ENCODE results near the gene TCF7L1.
"Not testable (repeated sequence)": the region's sequence is repeated elsewhere in the genome, so short reads cannot be mapped to it uniquely, and the experiment has no call there.

TCF7L1 gene

DNA sequence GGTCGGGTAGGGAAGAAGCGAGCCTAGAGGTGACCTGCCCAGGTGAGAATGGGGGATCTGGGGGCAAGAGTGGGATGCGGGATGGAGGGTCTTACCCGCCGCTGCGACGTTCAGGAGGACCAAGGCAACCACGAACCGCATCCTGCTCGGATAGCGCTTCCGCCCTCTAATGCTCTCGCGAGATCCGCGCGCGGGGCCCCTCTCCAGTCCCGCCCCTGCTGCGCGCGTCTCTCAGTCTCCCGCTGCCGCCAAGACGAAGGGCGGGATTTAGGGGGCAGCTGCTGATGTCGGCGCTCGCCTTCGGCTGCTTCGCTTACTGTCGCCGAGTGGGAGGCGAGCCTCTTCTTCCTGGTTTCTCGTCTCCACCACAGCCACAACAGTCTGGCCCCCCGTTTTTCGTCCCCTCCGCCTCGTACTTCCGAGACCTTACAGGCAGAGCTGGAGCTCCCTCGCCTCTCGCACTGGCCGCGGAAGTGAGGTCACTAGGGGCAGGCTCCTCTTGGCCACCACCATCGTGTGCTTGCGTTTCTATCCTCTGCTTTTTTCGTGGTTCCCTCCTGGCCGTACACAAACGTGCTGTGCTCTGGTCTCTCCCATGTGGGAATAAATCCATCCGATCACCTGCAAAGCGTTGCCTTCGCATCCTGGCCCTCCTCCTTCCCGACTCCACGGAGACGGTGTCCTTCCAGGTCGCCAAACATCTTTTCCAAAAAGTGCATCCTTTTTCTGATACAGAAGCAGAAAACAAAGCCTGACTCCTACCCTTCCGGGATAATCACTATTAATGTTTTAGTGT, 194.8 kb downstream of the TCF7L1 start, which contains the start of gene TGOLN2:
Gene TGOLN2, minus strand, starts transcription at position 168 of the 796 bp plus-strand sequence. Its CDS starts 27 bp downstream, at position 141.
- peak; percentile 90 to 91 for DNase-seq

GRCh38 chr2:85329181-85329651, 196.0 kb downstream of the TCF7L1 start:
- no peak for DNase-seq

GRCh38 chr2:85329701-85330100, 196.5 kb downstream of the TCF7L1 start:
- DNase-seq: not testable (repeated sequence)

- DNase-seq: no peak
Observed at GRCh38 chr2:85330839-85331636, 197.8 kb downstream of the TCF7L1 start.

- not testable (repeated sequence) for DNase-seq
Observed at GRCh38 chr2:85333877-85334276, 200.7 kb downstream of the TCF7L1 start.

DNA sequence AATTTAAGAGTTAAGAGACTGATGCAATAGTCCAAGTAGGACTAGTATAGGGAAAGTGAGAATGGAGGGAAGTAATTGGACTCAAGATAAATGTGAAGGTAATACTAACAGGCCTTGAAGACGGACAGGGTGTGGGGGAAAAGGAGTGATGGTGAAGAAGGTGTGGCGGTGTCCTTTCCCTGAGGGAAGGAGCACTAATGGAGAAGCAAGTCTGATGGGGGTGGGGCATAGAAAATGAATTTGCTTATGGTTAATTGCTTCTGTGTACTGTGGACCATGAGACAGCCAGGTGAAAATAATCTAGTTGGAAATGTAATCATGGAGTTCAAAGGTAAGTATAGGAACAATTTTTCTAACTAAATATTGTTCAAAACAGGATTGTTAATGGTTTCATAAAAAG, 201.7 kb downstream of the TCF7L1 start:
- DNase-seq: no peak

DNA sequence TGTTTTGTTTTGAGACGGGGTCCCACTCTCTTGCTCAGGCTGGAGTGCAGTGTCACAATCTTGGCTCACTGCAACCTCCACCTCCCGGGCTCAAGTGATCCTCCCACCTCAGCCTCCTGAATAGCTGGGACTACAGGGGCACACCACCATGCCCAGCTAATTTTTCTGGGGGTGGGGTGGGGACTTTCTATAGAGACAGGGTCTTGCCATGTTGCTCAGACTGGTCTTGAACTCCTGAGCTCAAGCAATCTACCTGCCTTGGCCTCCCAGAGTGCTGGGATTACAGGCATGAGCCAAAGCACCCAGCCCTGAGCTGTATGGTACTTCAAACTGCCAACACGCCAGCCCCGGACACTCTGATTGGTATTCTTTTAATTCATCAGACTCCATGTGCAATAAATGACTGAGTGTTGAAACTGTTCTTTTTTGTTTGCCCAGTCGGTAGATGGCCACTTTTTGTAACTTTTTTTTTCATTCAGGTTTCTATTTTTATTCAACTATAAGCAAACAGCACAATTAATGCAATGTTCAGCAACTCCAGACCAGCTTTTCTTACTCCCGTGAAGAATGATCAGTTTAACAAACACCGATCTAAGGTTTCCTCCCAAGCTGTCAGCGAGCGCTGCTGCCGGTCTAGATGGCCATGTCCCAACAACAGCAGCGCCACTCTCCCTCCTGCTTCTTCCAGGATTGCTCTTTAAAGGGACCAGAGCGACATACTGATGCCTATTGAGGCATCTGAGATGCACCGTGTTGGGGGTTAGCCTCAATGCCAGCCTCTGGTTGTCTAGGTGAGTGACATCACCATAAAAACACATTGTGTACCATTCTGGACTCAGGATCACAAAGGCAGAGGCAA, 207.1 kb downstream of the TCF7L1 start:
- no peak for DNase-seq

DNA sequence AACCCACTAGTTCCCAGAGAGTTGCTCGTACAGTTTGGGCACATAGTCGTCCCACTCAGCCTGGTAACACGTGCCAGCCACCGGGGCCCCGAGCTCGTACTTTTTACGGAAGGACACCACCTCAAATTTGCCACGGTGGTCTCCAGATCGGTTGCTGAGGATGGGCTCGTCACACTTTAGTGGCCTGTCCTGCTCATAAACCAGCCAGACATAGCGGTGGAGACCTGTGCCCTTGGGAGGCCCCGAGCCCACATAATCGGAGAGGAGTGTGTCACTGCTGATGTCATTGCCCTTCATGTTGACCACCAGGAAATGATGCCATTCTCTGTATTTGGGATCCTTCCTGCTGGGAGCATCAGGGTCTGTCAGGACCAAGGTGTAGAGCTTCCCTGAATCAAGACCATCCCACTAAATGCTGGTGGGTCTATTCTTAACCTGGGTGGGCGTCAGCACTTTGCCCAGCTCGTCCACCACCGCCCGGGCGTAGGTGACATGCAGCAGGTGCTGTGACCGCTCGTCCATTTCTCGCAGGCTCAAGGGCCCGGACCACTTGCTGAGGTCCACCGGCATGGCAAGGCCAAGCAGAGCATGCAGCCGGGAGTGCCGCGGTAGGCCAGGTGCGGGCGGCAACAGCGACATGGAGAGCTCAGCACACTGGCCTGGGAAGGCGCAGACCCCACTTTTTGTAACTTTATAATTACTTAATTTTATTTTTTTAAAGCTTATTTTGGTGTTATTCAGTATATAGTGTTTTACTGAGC, 208.3 kb downstream of the TCF7L1 start:
- DNase-seq: no peak

DNA sequence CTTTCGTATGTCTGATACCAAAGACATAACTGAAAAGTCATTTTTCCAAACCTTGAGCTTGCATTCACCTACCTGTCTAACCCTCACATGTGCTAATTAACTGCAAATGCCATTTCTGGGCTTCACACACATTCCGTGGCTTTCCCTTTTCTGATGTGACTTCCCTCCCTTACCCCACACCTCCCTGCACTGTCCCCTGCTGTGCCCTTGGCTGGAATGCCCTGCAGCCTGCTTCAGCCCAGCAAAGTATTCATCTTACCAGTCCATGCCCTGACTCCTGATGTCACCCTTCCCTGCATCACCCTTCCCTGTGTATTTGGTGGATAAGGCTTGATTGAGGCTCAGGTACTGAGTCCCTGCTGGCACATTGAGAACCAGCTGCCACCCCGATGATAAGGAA, 209.0 kb downstream of the TCF7L1 start:
- no peak for DNase-seq

- DNase-seq: not testable (repeated sequence)
Observed at GRCh38 chr2:85343207-85343895, 210.2 kb downstream of the TCF7L1 start.

DNA sequence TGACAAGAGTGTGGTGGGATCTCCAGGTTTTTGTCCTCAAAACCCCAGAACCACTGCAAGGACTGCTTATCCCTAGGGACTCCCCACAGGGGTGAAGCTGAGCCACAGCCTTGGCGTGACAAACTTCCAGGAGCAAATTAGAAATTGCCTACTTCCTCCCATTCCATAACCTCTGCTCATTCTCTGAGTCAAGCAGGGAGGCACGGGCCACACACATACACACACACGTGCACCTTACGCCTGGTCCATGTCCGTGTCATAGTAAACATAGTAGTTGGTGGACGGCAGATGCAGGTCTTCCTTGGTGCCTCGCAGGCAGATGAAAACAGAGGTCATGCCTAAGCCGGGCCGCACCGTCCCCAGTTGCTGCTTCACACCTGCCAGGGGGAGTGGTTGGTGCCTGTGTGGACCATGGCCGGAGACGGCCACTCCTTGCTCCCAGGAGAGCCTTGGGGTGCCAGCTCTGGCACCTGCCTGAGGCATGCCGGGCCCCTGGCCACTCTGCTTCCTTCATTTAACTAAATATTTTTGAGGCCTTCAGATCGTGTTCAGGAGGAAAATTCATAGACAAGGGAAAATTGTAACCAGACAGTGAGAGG, 211.3 kb downstream of the TCF7L1 start:
- no peak for DNase-seq

DNA sequence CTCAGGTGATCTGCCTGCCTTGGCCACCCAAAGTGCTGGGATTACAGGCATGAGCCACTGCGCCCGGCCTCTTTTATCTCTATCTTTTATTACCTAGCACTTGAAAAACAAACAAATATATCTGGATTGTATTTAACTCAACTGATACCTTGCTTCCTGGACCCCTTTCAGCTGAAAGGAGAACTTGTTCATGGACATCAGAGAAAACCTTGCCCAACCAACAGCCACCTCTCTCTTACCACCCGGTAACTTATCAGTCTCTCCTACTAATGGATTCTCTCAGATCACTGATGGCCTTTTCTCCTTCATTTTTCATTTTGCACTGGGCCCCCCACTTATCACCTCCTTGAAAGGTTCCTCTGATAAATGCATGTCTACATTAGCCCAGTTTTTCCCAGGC, 214.4 kb downstream of the TCF7L1 start:
- DNase-seq: no peak

DNA sequence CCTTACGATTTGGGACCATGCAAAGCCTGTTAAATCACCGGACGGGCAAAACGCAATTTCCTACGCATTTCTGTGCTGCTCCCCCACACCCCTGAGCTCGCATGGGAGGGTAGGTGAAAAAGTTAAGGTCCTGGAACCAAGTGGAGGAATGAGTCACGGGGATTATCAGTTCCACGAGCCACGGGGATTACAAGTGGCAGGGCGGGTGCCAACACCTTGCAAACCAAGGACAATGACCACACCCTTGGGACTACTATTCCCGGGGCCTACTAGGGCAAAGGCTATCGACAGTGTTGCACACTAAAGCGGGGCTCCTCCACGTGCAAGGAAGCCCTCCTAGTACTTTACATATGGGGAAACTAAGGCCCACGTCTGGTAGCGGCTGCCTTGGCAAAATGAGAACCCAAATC, 220.7 kb downstream of the TCF7L1 start:
- no peak for DNase-seq

- peak; percentile 94 to 97 for DNase-seq
Observed at GRCh38 chr2:85354286-85355072, 221.3 kb downstream of the TCF7L1 start, which contains the start of the genes ELMOD3 and RETSAT. Gene ELMOD3, plus strand, starts transcription at chr2:85354769. Its CDS starts 2,430 bp downstream, at chr2:85357199. Gene RETSAT, minus strand, starts transcription at chr2:85354528. Its CDS starts 21 bp downstream, at chr2:85354507.

- DNase-seq: no peak
Observed at GRCh38 chr2:85355073-85355410, 221.8 kb downstream of the TCF7L1 start.

DNA sequence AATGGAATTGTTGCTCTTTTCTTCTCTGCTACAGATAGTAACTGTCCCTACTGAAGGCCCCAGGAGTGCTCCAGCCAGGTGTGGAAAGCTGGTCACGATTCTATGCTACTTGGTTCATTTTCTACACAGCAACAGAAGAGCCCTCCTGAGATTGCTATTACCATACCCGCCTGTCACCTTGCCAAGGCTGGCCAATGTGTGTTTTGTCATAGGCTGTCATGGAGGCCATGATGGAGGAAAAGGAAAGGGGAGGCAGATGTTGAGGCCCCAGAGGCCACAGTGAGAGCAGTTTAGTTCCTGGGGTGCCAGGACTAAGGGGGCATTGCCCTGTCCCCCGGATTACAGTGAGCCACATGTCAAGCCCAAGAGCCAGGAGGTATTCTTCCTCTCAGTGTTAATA, 222.3 kb downstream of the TCF7L1 start:
- no peak for DNase-seq

GRCh38 chr2:85356186-85356585, 223.0 kb downstream of the TCF7L1 start:
- no peak for DNase-seq

DNA sequence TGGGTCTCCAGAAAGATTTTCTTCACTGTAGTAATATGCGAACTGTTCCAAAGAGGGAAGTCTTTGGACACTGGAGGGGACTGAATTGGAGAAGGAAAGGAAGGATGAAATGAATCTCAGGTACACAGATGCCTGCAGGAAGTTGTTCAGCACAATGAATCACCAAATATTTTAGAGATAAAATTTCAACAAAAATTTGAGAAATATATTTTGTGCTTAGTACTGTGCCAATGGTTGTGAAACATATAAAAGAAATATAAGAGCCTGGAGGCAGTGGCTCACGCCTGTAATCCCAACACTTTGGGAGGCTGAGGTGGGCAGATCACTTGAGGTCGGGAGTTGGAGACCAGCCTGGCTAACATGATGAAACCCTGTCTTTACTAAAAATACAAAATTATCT, 224.5 kb downstream of the TCF7L1 start:
- DNase-seq: no peak
